Fibroblast of lung (primary cell): ENCODE data around the gene CFAP53.

ENCODE experiments used
- EZH2 ChIP-seq: IDR thresholded peaks from 2 replicates; pipeline ENCODE4 v1.5.1; 2012; ENCODE audit warnings: low read length, control low read depth, mild to moderate bottlenecking; ENCODE audit errors: missing control alignments
- TF ChIP-seq, protein P1 (sequence below), 2 donors: IDR thresholded peaks in 1 of 2; conservative IDR thresholded peaks in 1 of 2; 1 replicate in 1 of 2; 2 replicates in 1 of 2; pipeline ENCODE4 v1.5.1; 2011 to 2012; ENCODE audit warnings: low read length in 2 of 2, control low read depth in 1 of 2, inconsistent platforms in 1 of 2, low read depth in 1 of 2, mild to moderate bottlenecking in 1 of 2

DNA sequence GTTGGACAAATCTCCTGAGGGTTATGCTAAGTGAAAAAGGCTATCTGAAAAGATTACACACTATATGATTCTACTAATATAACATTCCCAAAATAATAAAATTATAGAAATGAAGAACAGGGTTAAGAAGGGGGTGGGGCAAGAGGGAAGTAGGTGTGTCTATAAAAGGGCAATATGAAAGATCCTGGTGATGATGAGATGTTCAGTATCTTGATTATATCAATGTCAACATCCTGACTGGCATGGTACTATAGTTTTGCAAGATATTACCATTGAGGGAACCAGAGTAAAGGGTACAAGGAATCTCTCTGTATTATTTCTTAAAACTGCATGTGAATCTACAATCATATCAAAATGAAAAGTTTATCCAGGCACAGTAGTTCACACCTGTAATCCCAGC lies 16.7 kb downstream of the CFAP53 start:
- no peak for TF ChIP-seq EZH2
- TF ChIP-seq, protein P1, sequence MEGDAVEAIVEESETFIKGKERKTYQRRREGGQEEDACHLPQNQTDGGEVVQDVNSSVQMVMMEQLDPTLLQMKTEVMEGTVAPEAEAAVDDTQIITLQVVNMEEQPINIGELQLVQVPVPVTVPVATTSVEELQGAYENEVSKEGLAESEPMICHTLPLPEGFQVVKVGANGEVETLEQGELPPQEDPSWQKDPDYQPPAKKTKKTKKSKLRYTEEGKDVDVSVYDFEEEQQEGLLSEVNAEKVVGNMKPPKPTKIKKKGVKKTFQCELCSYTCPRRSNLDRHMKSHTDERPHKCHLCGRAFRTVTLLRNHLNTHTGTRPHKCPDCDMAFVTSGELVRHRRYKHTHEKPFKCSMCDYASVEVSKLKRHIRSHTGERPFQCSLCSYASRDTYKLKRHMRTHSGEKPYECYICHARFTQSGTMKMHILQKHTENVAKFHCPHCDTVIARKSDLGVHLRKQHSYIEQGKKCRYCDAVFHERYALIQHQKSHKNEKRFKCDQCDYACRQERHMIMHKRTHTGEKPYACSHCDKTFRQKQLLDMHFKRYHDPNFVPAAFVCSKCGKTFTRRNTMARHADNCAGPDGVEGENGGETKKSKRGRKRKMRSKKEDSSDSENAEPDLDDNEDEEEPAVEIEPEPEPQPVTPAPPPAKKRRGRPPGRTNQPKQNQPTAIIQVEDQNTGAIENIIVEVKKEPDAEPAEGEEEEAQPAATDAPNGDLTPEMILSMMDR (conservative IDR thresholded peaks at IDR 0.05 in 1 of 2, IDR thresholded peaks at IDR 0.05 in 1 of 2; ENCODE audit: low read depth in 1 of 2, low read length in 2 of 2): no peak
